Activated CD4-positive, CD25-positive, alpha-beta regulatory T cell treated with anti-CD3 and anti-CD28 coated beads, Interleukin-2, amount 50 U/mL, for 72 hours (primary cell): ENCODE results near the gene IFT52.

Experiments used
- DNase-seq: peaks from one replicate; pipeline ENCODE4 v3.0.0; 2021

IFT52 gene, protein sequence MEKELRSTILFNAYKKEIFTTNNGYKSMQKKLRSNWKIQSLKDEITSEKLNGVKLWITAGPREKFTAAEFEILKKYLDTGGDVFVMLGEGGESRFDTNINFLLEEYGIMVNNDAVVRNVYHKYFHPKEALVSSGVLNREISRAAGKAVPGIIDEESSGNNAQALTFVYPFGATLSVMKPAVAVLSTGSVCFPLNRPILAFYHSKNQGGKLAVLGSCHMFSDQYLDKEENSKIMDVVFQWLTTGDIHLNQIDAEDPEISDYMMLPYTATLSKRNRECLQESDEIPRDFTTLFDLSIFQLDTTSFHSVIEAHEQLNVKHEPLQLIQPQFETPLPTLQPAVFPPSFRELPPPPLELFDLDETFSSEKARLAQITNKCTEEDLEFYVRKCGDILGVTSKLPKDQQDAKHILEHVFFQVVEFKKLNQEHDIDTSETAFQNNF

DNA sequence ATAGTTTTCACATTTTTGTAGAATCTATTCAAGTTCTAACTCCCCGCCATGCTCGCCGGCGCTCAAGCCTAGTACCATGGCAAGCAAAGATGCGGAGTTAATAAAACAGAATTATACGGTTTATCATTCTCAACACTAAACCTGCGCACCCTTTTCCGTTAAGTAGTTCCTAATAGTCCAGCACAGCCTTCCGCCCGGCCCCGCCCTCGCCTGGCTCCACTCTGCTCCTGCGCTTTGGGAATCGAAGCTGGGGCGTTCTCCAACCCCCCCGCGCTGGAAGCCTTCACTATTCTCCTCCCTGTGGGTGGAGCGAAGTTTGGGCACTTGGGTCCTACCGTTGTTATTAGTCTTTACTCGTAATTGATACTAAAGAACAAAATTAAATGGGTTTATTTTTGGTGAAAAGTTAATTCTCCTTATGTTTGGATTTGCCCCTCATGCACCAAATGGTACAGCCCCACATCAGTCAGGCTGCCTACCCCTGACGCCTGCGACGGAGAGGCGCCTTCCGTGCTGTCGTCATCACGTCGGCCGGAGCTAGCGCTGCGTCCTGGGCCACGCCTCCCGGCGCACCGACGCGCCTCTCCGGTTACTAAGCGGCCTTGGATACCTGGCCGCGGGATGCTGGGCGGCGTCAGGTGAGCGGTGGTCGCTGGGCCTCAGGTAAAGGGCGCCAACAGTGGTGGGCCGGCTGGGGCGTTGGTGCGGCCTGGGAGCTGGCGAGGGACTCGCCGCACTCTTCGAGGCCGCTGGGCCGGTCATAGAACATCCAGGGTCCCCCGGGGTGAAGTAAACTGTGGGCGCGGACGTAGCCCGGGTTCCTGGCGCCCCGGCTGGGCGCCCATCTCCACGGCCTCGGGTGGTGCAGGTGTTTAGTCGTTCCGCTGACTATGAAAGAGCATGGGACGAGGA lies at the start of gene IFT52:
TSS of gene IFT52 (plus strand) at position 546 of the 912 bp plus-strand sequence. CDS start 3,762 bp downstream, outside the sequence.
- DNase-seq = peak; percentile 88

DNA sequence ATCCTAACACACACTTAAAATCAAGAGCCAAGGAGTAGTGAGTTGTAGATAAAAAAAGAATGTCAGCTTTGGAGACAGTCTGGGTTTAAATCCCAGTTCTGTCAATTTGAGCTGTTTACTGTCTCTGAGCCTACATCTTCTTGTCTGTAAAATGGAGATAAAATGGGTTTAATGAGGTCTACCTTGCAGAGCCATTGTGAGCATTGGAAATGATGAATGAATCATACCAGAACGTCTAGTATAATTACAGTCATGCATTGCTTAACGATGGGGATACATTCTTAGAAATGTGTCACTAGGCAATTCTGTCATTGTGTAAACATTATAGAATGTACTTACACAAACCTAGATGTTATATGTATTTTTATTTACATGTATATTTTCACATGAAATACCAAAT lies 49.5 kb upstream of the IFT52 start:
- DNase-seq = no peak

DNA sequence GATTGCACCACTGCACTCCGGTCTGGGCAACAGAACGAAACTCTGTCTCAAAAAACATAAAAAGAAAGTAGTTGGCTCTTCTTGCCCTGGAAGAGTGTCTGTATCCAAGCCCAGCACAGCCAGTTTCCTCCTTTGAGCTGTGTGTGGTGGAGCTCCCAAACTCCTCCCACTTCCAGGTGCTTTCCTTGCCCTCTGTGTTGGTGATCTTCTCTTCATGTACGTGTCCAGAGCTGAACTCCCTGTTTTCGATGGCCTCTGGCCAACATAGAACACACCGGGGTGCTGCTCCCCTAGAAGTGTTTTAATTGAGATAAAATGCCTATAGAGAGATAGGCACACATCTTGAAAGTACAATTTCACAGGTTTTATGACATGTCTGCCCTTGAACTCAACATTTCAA lies 48.6 kb upstream of the IFT52 start:
- DNase-seq = no peak

DNA sequence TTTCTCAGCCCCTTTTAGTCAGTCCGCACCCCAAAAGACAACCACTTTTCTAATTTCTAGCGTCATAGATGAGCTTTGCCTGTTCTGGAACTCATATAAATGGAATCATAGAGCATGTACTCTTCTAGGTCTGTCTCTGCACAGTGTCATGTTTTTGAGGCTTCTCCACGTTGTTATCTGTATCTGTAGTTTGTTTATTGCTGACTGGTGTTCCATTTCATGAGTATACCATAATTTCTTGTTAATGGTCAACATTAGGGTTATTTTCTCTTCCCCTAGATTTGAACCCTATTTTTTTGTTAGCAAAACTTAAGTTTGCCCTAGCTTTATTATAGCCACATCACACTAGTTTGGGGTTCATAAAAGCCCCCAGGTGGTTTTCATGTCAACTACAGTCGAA lies 48.1 kb upstream of the IFT52 start:
- no peak for DNase-seq

DNA sequence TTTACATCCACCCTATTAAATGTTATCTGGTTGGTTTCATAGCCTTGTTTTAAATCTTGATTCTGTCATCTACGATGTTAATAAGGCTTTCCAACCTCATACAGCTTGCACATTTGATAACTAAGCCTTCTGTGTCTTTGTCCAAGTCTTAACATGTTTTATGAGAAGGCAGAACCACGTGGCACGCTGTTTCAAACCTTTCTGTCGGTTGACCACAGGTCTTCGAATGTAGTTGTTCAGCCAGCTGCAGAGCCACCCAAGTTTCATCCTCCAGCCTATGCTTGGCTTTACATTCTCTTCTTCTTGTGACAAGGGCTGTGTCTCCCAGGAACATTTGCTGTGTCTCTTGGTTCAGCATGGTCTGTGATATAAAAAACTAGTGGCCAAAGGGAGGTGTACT lies 47.6 kb upstream of the IFT52 start:
- no peak for DNase-seq

DNA sequence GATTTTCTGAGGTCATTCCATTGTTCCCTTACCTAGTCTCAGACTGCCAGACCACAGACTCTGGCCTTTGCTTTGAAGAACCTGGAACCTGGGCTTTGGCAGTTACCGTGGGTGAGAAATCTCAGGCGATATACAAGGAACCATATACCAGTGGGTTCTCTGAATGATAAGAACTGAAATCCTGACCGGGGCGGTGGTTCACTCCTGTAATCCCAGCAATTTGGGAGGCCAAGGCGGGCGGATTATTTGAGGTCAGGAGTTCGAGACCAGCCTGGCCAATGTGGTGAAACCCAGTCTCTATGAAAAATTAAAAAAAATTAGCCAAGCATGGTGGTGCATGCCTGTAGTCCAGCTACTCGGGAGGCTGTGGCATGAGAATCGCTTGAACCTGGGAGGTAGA lies 46.2 kb upstream of the IFT52 start:
- DNase-seq = no peak

DNA sequence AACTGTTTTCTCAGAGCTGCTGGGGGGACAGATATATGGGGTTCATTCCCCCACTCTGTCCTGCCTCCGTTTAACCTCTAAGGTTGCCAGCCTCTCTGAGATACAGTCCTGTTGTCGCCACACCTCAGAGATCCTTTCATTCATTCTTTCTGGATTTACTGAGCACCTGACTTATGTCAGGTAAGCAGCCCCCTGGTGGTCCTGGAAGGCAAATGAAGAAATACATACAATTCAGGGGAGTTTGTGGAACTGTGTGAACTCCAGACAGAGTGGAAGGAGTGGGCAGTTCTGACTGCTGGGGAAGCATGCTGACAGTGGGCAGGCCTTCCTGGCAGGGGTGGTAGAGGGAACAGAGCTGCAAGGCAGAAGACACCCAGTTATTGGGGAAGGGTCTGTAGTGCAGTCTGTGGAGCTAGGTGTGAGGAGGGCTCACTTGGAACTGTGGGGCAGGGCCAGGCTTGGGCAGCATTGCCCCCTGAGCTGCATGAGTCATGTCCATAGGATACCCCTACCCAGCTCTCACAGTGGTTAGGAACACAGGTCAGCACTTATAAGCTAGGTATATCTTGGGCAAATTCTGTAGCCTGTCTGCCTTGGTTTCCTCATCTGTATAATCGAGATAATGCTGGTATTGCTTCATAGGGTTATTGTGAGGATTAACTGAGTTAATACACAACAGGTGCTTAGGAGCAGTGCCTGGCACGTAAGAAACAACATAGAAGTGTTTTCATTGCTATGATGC lies 44.7 kb upstream of the IFT52 start:
- no peak for DNase-seq

DNA sequence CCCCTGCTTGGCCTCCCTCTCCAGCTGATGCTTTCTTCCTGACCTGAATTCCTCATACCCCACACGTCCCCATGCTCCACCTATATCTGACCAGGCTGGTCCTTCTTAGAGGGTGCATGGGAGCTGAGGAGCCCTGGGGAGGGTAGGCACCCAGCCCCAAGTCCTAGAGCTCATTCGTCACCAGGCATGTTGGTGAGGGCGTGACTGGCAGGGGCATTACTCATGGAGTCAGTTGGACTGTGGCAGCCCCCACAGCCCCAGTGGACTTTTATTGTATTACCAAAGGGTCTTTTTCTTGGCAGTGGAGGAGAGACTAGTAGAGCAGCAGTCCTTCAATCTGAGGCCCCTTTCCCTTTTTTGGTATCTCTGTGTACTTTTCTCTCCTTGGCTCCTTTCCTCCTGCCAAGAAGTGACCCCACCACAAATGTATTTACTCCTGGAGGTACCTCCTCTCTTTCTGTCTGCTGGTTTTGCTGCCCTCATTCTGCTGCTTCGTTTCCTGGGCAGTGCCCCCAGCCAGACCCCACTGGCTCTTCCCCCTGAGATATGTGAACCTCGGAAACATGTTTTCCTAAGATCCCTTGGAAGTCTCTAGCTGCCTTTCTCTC lies 42.4 kb upstream of the IFT52 start:
- DNase-seq = no peak

DNA sequence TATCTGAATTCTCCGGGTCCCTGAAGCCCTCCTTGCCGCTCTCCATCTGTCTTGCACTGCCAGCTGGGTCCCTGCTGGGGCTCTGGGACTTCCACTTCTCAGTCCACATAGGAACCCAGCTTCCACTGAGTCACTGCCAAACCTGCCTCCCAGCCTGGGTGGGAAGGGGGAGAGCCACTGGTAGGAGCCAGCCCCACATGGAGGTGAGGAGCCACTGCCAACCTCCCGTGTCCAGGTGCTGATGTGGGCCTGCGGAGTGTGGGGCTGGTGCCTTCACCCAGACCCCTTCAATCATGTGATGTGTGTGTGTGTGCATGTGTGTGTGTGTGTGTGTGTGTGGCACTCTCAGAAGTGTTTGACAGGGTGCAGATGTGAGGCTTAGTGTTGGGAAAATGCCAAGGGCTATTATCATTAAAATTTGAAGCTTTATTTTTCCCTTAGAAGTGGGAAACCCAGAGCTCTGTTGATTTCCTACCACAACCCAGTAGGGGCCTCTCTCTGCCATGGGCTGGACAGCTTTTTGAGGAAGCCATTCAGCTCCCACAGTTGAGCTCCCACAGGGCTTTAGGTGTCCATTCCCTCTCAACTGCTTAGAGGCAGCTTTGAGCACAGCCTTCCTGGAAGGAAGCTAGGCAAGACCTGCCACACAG lies 41.2 kb upstream of the IFT52 start:
- no peak for DNase-seq

DNA sequence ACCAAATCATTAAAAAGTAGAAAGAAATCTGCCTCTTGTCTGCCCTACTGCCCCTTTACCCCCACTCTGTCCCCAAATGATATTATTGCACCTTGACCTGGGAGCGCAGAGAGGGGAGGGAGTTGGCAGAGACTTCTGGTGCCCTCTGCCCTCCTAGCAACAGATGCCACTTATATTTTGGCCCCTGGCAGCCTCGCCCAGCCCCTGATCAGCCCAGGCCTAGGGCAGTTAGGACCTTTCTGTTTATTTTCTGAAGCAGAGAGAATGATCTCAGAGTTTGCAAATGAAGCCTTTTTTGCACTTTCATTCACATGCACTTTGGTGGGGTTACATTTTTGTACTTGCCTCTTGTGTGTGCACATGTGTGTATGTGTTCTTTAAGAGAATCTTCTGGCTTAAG lies 40.3 kb upstream of the IFT52 start:
- no peak for DNase-seq

DNA sequence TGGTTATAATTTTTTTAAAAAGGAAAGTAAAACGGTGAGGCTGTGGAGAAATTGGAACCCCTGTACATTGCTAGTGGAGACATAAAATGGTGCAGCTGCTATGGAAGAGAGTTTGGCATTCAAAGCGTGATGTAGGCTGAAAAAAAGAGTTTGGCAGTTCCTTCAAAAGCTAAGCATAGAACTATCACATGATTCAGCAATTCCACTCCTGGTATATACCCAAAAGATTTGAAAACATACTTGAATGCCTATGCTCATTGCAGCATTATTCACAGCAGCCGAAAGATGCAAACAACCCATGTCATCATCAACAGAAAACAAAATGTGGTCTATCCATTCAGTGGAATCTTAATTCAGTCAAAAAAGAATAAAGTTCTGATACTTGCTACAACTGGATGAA lies 36.4 kb upstream of the IFT52 start:
- no peak for DNase-seq

DNA sequence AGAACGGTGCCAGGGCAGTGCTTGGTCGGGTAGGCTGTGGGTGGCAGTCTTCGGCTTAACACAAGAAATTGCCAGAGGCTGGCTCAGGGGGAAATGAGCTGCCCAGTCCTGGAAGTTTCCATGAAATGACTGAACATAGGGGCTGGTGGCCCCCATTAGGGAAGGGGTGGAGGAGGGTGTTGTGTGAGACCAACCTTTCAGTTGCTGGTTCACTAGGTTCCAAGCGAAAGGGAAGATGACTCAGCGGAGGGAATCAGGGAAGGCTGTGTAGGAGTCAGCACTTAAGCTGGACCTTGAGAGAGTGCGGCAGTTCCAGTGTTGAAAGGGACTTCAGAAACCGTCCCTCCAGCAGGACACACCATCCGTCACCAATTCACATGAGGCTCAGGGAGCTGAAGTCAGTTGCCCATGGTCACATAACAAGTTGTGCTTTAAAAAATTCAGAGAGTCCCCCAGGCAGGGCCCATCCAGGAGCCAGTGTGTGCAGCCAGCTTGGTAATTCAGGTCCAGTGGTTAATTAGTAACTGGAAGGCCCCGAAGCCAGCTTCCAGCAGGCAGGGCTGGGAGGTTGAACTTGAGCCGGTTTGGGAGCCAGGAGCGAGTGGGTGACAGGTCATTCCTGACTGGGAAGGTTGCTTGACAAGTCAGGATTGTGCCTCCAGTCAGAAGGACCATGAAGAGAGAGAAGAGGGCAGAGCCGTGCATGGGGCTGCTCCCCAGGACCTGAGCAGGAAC lies 32.2 kb upstream of the IFT52 start, which contains the start of gene SGK2:
TSS of gene SGK2 (plus strand) at position 616 of the 735 bp plus-strand sequence. CDS start 7,469 bp downstream, outside the sequence.
- no peak for DNase-seq

DNA sequence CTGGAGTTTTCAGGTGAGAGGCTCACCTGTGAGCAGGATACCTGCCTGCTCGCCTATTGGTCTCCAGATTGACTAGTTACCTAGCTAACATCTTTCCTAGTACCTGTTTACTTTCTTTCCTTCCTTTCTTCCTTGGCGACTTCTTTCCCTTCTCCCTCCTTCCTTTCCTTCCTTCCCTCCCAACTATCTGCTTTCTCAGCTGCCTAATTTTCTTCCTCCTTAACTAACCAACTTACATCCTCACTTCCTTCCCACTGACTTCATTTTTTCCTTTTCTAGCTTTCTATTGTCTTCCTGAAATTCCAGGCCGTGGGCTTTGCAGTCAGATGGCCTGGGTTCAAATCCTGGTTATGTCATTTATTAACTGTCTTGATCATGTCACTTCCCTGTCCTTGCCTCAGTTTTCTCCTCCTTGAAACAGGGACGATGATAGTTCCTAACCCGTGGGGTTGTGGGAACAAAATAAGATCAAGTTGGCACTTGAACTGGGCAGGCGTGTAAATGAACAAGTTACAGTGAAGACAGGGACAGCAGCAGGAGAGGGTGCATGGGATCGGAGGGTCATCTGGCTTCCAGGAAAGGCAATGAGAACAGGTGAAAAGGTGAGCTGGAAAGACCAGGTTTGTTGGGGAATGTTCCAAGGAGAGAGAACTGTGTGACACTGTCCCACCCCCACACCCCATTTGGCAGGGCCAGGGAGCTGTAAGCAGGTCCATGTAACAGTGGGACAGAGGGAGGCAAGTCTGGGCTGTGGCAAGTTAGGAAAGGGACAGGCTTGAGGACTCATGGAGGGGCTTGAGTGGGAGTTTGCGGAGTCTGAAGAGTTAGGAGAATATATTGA lies 31.4 kb upstream of the IFT52 start:
- DNase-seq = no peak

DNA sequence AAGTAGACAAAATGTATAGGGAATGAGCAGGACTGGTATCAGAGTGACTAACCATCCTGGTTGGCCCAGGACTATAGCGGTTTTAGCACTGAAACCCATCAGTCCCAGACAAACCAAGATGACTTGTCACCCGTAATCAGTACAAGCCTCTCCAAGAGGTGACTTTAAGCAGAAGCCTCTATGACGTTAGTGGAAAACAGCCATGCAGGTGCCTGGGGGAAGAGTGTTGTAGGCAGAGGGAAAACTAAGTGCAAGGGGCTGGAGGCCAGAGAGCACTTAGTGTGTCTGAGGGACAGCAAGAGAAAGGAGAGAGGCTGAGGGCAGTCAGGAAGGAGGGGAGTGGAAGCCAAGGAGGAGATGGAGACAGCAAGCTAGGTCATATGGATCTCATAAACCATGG lies 29.8 kb upstream of the IFT52 start:
- no peak for DNase-seq

DNA sequence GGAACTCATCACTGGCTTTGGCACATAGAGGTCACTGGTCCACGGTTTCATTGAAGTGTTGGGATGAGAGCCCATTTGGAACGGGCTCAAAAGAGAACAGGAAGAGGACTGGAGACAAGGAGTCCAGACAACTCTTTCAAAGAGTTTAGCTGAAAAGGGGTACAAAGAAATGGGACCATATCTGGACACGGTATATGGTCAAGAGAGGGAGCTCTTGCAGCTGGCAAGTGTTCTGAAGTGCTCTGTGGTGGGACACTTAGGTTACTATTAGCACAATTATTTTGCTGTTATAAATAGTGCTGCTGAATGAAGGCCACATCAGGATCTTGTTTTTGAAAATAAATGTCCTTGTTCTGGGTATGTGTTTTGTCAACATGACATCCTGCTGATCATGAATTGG lies 27.3 kb upstream of the IFT52 start:
- no peak for DNase-seq

DNA sequence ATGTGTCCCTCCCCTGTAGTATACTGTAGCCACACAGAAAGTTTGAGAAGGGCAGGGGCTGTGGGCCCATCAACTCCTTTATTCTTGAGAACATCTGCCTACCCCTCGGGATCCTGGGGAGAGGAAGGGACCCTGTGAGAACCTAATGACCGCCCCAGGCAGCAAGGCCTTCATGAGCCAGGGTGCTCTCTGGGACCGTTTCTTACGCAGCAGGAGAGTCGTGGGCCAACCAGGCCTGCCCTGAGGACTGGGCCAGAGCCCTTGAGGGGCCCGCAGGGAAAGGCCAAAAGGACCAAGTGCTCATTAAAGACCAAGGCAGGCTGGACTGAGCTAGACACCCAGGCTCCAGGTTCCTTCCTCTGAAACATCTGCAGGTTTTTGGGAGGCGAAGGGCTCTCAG lies 26.7 kb upstream of the IFT52 start:
- DNase-seq = no peak

DNA sequence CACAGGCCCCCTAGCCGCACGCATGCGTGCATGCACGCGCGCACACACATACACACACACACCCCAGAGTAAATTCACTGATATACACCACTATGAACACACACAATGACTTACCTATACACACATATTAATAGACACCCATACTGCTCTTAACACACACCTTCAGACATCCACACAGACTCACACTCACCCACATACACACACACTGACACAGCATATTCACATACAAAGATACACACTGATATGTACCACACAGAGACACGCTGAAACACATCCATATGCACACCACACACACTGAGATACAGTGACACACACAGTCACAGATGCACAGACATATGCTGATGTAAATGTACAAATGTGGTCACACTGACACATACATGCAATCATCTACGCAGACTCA lies 26.3 kb upstream of the IFT52 start:
- no peak for DNase-seq

DNA sequence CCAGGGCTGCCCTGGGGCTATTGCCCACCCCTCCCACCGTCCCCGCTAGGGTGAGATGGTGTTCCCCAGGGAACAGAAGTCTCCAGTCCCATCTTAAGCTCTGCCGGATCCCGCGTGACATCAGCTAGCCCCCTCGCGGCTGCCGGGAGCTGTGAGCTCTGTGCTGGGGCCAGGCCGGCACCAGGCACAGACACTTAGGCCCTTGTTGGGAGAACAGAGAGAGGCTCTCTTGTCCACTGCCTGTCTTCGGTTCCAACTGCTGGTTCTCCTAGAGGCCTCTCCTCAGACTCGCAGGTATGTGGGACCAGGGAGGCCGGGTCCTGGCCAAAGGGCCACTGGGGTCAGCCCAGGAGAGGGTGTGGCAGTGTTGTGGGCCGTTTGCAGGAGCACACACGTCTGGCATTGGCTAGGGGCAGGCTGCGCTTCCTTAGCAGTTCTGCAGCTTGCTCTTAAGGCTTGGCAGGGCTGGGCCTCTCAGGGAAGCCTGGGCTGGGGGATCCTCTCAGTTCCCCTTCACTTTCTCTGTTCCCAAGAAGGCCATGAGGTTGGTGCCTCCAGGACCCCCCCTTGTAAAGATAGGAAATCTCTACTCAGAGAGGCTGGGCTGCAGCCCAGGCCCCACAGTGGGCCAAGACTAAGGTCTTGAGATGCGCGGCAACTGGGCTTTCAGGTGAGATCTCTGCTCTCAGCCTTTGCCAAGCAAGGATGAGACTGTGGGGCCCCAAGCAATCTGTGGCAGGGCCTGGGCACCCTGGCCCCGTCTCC lies 25.6 kb upstream of the IFT52 start:
- DNase-seq = no peak

DNA sequence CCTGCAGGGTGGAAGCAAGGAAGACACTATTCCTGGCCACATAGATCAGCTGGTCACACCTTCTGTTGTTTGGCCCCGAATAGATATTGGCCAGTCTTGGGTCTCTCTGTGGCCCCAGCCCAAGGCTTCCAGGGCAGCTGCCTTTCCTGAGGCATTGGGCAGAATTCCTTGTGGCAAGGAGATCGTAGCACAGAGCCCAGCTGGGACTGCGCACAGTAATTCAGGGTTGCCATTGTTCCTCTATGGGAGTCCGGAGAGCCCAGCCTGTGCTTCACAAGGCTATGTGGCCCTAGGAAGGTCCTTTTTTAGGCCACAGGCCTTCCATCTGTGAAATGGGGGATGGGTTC lies 25.0 kb upstream of the IFT52 start:
- no peak for DNase-seq

DNA sequence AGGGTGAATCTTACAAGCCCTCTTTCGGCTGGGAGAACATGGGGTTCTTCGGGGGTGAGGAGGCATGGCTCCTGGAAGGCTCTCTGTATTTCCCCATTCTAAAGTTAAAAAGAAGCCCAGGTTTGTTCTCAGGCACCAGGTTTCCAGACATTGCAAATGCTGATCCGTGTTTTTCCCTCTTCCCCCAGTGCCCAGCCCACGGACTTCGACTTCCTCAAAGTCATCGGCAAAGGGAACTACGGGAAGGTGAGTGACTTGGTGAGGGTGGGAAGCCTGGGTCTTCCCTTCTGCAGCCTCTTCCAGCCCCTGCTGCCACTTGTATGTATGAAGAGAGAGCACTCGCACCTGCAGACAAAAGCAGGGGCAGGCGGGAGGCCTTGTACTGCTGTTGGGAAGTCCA lies 23.3 kb upstream of the IFT52 start:
- DNase-seq = no peak
